Measurements from ENCODE around the gene CHGA.

DNA sequence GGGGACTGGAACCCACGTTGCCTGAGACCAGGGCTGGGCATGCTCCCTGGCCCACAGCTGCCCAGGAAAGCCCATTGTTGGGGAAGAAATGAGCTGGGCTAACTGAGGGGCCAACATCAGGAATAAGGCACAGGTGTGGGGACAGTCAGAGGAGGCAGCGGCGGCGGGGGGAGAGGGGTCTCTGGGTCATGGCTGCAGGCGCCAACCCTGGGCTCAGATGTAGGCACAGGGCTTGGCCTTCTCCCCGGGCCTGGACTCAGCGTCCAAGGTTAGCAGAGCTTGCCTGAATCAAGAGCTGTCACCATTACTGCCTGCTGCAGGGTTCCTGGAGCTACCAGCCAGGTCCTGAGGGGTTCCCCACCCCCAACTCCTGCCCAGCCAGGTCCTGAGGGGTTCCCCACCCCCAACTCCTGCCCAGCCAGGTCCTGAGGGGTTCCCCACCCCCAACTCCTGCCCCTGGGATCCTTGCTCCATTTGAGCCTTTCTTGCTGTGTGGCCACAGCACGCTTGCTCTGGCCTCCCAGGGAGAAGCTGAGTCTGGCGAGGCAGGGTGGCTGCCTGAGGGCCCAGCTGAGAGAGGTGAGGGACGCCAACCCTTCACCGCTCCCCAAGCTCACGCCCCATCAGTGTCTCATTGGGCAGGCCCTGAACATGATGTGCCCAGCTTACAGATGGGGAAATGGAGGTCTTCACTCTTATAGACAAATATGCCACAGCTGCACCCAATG is 6.2 kb downstream of the CHGA start:
- TF ChIP-seq CTCF (conservative IDR thresholded peaks at IDR 0.05; ENCODE audit: low read length) (no peak), EZH2phosphoT487 (IDR thresholded peaks at IDR 0.05; ENCODE audit: borderline replicate concordance) (no peak)
